ENCODE data around the gene TAF3.

Gene TAF3

DNA sequence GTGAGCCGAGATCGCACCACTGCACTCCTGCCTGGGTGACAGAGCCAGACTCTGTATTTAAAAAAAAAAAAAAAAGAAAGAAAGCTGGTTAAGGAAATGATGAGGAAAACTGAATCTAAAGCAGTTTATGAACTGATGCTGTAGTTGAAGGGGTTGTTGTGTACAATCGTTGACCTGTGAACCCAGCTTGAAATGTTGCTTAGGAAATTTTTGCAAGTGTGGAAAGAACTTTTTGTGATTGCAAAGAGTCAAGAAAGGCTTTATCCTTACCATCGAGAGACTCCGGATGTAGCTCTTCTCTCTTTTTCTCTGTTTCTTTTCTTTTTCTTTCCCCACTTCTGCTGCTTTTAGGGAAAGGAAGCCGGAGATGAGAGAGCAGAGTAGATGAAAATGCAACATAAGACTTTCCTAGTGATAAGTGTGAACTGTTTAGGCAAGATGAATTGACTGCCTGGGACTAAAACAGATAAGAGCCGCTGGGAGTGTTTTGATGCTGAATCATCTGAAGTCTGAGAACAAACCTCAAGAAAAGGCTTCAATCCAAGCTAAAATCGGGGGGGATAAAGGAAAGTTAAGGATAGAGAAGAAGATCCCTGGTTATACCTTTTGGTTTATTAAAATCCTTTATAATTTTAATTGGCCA, 69.0 kb downstream of the TAF3 start:
- peak; percentile 36 for DNase-seq

DNA sequence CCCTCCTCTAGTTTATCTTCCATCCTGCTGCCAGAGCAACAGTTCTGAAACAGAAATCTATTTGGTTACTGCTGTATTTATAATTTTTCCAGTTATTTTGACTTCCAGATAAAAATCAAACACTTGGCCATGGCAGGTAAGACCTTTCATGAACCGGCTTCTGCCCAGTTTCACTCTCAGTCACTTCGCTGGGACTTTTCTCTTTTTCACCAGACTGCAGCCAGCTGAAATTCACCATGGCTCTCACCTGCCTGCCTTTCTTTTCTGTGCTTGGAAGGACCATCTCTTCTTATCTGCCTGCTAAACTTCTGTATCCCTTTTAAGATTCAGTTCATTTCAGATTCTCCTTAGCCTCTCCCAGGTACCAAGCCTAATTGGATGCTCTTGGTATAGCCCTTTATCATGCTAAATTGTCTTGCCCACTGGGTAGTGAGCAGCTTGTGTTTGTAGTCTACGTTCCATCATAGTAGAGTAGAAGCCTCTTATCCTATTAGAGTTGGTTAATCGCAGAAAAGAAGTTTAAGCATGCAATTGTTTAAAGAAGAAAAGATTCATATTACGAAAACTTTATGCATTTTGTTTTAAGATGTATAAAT, 71.7 kb downstream of the TAF3 start:
- no peak for DNase-seq

DNA sequence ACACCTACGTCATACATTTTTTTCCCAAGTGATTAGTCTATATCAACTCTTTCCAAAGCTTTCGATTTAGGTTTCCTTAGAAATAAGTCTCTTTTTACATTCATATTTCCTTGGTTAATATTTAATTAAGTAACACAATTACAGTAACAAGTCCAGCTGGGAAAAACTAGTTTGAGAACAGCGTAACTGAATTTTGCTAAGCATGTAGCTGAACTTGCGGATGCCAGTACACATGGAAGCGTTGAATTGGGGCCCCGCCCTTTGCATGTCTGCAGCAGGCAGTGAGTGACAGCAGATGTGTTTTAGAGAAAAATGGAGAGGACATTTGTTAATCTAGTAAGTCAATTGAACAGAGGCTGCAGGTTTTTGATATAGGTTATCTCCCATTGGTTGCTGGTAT, 72.5 kb downstream of the TAF3 start:
- no peak for DNase-seq

DNA sequence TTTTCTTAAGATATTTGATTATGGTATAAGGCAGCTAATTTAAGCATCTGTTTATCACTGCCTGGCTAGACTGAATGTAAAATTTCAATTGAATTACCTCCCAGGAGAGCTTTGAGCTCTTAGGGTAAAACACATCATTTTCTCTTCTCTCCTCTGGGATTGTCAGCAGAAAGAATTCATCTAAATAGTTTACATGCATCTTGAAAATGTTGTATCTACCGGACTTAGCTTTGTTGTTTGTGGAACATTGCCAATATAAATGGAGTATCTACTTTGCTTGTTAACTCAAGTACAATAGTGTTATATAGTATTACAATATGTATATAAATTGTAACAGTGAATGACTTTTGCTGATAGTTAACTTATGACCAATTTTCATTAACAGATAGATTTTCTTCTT, 73.3 kb downstream of the TAF3 start:
- peak; percentile 10 for DNase-seq

DNA sequence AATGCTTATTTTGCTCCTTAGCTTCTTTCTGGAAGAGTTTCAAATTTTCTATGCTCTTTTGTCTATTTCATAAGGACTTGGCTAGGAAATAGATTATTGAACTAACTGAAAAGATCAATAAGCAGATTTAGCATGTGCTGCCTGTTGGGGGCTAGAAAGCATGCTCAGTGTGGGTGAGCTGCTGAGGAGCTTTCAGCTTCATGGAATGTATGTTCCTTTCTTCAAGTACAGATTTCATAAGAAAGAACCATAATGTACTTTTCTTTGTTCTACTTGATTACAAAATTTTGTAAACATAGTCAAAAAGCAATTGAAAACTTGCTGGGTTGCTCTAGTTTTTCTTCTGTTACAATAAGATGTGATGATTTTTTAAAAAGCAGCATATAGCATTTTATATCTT, 73.8 kb downstream of the TAF3 start:
- no peak for DNase-seq

DNA sequence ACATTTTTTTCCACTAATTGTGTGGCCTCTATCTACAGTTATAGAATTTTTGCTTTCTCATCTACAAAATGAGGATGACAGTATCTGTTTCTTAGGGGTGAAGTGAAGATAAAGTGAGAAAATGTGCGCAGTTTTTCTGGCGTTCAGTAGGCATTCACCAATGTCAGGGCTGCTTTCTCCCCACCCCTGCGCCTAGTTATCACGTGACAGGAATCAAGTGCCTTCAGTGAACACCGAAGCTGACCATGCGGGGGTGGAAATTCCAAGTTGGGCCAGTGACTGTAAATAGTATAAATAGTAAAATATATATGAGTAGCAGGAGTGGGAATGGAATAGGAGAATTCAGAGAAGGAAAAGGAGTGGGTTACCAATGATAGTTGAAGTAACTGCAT, 77.4 kb downstream of the TAF3 start:
- DNase-seq = no peak

DNA sequence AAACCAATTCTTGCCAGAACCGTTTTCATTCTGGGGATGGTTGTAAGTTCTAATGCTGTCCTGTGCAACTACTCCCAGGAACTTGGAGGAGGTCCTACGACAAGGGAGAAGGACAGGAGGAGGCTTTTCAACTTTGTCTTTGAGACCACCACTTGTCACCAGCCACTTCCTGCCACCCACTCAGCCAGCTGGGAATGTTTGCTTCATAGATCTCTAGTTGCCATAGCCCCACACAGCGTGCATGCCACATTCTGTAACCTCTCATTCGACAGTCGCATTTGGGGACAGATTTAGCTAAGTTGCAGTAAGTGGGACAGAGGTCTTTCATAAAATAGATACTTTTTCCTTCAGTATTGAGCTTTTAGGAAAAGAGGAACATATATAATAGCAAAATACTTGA, 78.0 kb downstream of the TAF3 start:
- DNase-seq = no peak

DNA sequence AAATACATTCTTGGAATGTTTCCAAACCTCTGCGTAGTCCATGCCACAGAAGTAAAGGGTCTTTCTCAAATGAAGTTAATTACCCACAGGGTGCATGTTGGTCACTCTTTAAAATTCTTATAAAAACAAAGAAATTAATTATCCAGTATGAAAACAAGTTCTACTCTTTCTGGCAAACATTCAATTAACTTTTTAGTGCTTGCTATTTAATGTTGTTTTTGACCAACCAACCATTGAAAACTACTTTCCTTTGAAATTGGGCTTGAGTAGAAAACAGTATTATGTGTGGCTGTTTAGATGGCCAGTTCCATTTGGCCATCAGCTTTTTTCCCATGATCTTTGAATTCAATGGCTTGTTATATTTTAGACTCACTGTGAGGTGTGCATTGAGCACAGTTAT, 83.0 kb downstream of the TAF3 start:
- no peak for DNase-seq

DNA sequence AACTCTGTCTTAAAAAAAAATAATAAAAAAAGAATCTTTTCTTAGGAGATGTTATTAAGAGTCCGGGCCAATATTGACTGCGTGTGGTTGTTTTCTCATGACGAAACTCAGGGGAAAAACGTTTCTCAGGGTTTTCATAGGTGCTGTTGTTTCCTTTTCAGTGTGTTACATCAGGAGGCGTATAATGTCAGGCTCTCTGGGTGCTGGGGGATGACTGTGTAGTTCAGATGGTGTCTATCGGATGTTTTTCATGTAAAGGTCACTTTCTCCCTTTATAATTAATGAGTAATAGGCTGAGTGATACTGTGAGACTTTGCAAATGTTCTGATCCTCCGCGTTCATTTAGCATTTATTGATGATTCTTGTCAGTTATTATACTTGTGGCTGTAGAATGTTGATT, 84.1 kb downstream of the TAF3 start:
- no peak for DNase-seq

DNA sequence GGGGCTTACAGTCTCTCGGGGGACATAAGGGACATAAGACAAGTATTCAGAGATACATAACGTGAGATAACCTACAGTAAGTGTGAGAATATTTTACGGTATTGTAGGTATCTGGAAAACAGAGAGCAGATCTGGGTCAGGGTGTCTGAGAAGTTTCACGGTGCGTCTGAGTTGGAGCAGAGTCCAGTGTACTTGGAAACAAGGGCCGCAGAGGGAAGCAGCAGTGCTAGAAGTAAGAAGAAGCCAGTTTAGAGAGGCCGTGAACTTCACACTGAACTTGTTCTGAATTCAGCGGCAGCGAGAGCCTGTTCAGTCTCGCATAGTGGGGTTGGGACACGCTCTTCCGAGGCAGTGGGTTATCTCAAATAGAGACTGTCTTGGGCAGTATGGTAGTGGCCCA, 85.5 kb downstream of the TAF3 start:
- DNase-seq = no peak

DNA sequence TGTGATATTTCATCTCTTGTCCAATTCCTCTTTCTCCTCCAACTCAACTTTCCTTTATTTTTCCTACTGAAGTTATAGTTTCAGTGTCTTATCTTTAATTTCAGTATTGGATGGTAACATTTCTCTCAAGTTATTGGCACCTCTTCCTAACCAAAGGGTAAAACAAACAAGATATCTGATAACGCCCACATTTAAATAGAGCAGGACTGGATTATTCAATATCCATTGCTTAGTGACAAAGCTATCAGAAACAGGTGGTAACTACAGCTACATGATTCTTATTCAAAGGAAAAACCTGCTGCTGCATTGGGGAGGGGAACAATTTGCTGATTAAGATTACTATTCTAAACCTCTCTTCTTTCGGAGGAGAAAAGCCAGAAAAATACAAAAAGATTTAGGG, 87.8 kb downstream of the TAF3 start:
- DNase-seq = no peak

DNA sequence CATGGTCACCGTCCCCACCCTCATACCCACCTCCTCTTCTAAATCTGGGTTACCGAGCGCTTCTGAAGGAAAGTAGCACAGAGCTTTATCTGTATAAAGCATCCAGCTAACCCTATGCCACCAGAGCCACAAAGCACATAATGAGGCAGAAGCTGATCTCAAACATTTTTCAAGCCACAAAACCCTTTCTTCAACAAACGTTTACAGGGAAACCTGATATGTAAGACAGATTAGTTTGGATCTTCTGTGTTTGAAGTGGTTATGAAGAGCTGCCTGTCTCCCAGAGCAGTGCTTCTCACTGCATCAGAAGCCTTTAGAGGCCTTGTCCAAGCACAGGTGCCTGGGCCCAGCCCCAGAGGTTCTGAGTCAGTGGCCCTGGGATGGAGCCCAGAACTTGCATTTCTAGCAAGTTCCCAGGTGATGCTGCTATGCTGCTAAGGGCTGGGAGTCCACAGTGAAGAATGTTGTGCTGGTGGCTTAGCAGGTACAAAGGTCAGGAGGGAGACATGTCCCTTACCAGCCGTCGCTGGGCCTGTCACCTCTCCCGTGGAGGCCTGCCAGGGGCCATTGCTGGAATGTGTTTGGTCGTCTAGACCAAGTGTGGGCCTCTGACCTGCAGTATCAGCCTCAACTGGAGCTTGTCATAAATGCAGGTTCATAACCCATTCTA, 90.4 kb downstream of the TAF3 start:
- DNase-seq = no peak

DNA sequence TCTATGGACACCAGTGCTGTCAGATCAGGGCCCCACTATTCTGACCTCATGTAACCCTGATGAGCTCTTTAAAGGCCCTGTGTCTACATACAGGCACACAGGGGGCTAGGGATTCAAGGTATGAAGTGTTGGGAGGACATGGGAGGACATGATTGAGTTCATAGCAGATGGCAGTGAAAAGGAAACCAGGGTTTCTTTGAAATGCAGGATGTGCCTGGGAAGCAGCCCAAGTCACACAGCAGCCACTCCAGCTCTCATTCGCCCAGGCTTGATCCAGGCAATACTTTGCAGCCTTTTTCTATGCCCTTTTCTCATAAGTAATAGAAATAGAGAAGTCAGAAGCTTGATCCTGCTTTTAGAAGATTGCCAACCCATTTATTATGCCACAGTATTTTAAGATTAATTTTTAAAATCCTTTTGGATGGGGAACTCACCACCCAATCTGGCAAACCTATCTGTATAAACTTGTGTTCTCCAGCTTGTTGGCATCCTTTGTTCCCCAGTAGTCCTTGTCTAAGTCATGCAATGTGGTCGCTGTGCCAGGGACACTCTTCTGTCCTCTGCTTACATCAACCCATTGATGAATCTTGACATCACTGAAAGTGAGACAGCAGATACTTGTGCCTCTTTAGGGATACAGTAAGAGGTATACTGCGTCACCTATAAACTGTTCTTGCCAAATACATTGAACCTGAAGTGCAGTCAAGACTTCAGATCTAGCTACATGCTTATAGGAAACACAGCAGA, 95.0 kb downstream of the TAF3 start:
- no peak for DNase-seq

DNA sequence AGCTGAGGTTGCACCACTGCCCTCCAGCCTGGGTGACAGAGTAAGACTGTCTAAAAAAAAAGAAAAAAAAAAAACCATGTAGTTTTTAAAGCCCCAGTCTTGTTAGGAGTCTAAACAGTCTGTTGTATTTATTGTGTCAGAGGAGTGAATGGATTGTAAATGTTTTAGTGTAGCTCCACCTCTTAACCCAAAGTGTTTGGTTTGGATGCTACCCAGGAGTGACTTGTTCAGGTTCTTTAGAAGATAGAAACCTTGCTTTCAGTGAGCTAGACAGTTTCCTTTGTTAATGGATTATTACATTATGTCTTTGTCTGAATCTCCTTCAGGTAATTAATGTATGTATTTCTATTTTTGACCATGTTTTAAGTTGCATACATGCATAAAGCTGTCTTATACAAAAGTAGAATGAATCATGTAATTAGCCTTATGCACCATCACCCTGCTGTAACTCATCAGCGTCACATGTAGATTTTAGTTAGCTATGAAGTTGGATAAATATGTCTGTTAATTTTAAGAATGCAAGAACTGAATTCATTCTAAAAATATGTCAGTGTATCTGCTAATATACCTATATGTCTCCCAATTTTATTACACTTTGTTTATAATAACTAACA, 97.7 kb downstream of the TAF3 start:
- peak; percentile 28 for DNase-seq

DNA sequence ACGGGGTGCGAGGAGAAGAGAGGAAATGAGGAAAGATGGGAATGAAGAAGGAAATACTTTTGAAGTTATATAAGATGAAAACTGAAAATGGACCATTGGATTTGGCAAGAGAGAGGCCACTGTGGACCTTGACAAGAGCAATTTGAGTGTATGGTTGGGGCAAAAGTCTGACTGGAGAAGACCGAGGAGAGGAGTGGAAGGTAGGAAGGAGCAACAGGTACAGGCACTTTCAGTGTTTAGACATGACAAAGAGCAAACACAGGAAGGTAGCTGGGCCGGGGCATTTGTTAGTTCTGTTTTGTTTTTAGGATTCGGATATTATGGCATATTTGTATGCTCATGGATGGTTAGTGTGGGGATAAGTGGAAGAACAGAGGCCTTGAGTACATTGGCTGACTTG, 99.4 kb downstream of the TAF3 start:
- no peak for DNase-seq

DNA sequence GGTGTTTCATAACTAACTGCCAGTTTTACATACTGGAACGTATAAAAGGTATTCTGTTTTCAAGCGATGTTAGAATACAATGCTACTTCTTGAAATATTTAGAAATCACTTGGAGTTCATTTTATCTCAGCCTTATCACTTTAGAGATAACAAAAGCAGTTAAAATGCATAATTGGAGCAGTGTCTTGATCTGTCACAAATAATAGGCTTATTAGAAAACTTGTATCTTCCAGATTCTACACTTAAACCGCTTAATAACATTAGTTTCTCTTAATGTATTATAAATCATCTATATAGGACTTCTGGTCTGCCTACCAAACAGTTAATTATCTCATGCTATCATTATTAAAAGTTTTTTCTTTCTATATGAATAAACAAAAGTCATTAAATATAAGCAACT, 104.4 kb downstream of the TAF3 start:
- no peak for DNase-seq

DNA sequence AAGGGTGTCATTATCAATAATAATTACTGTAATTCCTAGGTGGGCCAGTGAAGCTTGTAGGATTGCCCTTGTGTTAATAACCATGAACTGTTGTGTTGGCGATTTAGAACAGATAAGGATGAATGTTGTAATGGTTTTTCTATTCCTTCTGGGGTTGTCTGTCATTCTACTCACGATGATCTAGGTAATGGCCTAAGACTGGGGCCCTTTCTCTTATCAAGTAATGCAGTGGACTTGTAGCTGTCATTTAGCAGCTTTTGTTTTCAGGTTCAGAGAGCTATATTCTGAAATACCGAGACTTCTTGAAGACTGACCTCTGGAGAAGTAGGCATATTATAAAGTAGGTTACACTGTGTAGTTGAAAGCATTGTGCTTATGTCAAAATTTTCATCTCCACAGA, 110.2 kb downstream of the TAF3 start:
- DNase-seq = no peak

DNA sequence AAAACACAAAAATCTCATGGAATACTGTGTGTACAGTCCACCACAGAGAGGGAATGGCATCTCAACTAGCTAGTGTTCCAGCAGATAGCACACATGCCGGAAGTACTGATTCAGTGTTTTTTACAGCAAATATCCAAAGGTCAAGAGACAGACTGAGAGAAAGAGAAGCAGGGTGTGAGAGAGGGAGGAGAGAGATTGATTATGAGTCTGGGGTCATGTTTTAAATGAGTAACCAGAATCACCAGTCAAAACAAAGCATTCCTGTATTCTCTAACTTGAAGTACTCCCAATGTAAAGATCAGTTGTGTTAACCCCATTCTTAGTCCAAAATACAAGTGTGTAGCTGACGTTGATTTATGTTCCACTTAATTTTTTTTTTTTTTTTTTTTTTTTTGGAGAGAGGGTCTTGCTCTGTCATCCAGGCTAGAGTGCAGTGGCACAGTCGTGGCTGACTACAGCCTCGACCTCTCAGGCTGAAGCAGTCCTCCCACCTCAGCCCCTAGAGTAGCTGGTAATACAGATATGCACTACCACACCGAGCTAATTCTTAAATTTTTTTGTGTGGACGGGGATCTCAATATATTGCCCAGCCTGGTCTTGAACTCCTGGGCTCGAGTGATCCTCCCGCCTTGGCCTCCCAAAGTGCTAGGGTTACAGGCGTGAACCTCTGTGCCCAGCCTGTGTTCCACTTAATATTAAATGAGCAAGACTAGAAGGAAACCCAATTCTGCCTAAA, 114.2 kb downstream of the TAF3 start:
- DNase-seq = no peak

DNA sequence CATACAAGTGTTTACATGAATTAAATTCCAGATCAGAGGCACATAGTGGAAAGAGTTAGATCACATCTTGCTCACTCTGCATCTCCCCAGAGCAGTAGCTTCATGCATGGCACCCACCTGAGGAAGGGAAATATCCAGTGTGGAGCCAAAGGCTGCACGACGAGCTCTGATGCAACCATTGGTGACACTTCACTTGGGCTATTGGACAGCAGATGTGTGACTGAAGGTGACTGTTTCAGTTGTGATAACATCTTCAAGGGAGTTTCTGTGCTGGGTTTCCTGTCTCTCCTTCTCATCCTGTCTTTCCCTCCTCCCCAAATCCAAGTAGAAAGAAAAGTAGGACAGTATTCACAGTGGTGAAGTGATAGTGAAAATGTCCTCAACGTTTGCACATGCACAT, 115.0 kb downstream of the TAF3 start:
- no peak for DNase-seq

DNA sequence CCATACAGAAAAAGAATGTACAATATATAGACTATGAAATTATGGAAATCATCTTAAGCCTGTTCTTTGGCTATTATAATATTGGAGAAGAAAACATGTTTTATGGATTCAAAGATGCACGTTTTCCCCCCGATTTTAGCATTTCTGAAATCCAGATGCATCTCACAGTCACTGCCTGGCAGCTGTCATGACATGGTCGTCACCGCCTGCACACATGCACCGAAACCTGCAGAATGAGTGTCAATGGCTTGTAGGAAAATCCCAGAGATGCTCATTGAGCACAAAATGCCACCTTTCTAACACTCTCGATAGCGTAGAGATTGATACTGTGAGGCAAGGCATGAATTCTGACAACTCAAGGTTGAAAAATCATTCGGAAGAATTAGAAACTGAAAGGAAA, 115.5 kb downstream of the TAF3 start:
- DNase-seq = no peak

DNA sequence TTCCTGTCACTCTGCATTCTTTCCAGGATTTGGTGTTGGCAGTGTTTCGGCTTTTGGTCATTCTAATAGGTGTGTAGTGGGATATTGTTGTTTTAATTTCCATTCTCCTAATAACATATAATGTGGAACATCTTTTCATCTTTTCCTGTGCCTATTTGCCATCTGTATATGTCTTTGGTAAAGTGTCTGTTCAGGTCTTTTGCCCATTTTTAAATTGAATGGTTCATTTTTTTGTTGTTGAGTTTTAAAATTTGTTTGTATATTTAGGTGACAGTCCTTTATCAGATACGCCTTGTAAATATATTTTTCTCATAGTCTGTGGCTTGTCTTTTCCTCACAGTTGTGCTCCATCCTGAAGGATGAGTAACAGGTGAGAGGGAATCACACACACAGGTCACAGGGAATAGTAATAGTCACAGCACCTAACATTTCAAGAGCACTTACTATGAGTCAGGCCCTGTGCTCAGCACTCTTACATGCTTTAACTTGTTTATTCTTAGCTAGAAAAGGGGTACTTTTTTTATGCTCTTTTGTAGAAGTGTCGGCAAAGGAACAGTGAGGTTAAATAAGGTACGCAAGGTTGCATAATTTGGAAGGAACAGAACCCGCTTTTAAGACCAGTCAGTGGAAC, 119.1 kb downstream of the TAF3 start:
- DNase-seq = no peak

DNA sequence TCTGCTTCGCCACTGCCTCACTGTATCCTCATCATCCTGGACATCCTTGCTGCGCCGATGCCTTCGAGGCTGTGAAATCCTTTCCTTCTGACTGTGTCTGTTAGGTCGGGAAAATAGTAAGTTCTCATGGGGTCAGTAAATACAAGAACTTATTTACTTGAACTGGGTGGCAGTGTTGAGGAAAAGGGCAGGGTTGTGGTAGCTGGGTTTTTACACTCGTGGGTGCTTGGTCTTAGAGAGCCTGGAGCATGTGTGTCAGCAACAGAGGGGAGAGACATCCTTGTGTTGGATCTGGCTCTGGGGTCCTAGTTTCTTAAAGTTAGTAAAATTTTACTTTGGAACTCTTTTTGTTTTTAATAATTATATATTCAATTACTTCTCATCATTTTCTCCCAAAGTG, 123.3 kb downstream of the TAF3 start:
- DNase-seq = no peak
